Measurements from ENCODE around the gene KRR1.
"Not testable (repeated sequence)": the region's sequence is repeated elsewhere in the genome, so short reads cannot be mapped to it uniquely, and the experiment has no call there.

The KRR1 gene

DNA sequence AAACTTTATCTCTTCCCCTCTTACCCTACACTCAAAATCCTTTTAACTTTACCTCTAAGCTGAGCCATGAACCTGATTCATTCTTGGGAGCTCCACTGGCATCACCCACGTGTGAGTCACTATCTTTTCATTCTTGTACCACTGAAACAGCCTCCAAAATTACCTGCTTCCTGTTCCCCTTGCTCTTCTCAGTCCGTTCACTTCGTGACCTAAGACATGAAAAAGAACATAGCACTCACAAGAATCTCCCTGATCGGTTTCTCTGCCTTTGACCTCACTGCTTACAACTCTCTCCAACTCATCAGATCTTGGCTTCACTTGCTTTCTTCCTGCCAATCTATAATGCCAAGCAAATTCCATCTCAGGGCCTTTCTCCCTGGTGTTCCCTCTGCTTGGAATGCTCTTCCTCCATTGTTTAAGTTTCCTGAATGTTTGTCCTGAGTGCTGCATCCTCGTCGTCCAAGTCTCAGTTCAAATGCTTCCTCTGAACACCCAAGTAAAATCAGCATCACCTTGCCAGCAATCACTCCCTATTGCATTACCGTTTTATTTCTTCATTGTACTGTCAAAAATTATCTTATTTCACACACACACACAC is 21.7 kb downstream of the KRR1 start:
- H3K4me3 Mint-ChIP-seq, result peak overlapping the region; percentile 37
- H3K9me3 Mint-ChIP-seq, result no peaks in the 10 kb centered on the region
- no peaks in the 10 kb centered on the region for H3K27me3 Mint-ChIP-seq
- H3K36me3 Mint-ChIP-seq, result peaks cover 6% of the 10 kb centered on the region
- peak overlapping the region; percentile 75 for H3K27ac Mint-ChIP-seq
- H3K4me1 Mint-ChIP-seq, result peaks cover 44% of the 10 kb centered on the region

DNA sequence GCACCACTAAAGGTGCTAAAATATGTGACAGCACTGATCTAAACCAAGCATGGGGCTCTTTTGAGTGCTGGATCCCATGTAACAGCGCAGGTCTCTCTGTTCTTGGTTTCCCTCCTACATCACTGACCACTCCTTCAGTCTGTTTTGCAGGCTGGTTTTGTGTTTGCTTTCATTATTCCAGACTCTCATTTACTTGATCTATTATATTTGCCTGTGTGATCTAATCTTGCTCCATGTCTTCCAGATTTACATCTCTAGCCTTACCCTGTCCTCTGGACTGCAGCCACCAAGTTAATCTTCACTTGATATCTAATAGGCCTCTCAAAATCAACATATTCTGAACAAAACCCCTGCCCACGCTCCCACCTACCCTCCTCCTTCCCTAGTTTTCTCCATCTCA is 22.2 kb downstream of the KRR1 start:
- H3K27ac Mint-ChIP-seq, result peak overlapping the region; percentile 75
- peaks cover 49% of the 10 kb centered on the region for H3K4me1 Mint-ChIP-seq
- H3K4me3 Mint-ChIP-seq, result peak overlapping the region; percentile 37
- H3K27me3 Mint-ChIP-seq, result no peaks in the 10 kb centered on the region
- H3K36me3 Mint-ChIP-seq, result peaks cover 5% of the 10 kb centered on the region
- H3K9me3 Mint-ChIP-seq, result no peaks in the 10 kb centered on the region

DNA sequence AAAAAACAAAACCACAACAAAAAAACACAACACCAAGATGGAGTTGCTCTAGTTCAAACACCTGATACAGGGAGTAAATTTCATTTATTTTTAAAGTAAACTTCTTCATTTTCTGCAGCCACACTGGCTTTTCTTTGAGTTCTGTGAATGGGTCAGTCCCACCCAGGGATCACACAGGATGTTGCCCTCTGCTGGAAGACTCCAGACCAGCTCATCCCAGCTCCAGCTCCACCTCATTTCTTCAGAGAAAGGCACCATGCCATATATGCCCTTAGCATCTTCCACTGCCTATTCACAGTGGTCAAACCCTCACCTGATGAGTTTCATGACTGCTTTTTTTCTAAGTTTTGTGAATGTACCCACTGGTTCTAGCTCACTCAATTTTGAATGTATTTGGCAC is 22.9 kb downstream of the KRR1 start:
- Mint-ChIP-seq H3K9me3 (no peaks in the 10 kb centered on the region), H3K4me3 (no peak overlapping the region), H3K27ac (peak overlapping the region; percentile 77), H3K4me1 (peaks cover 50% of the 10 kb centered on the region), H3K27me3 (no peaks in the 10 kb centered on the region), H3K36me3 (peaks cover 5% of the 10 kb centered on the region)

DNA sequence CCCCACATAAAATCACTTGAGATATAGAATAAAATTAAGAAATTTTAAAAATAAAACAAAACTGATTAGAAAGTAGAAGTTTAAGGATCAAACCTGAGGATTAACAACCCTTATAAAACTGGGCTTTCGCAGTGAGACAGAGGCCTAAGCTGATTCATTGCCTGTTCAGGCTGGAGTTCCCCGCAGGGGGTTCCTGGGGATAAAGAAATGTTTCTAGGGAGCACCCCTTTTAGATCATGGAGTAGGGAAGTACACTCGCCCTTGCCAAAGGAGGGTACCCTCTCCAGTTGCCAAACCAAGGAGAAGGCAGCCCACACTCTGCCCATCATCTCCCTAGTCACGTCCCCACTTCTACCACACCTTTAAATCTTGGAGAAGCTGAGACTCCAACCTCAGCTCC is 24.1 kb downstream of the KRR1 start:
- Mint-ChIP-seq H3K27ac (no peak overlapping the region), H3K4me3 (no peak overlapping the region), H3K9me3 (no peaks in the 10 kb centered on the region), H3K27me3 (no peaks in the 10 kb centered on the region), H3K4me1 (peaks cover 61% of the 10 kb centered on the region), H3K36me3 (peaks cover 8% of the 10 kb centered on the region)

DNA sequence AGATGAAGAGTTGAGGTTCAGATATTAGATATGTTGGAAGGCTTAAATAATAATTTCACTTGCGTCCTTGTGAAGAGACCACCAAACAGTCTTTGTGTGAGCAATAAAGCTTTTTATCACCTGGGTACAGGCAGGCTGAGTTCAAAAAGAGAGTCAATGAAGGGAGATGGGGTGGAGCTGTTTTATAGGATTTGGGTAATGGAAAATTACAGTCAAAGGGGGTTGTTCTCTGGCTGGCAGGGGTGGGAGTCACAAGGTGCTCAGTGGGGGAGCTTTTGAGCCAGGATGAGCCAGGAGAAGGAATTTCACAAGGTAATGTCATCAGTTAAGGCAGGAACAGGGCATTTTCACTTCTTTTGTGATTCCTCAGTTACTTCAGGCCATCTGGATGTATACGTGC is 27.0 kb downstream of the KRR1 start:
- H3K4me3 Mint-ChIP-seq, result peak overlapping the region; percentile 43
- H3K9me3 Mint-ChIP-seq, H3K27me3 Mint-ChIP-seq, H3K36me3 Mint-ChIP-seq: not testable (repeated sequence)
- H3K27ac Mint-ChIP-seq, result peak overlapping the region; percentile 38
- peaks cover 80% of the 10 kb centered on the region for H3K4me1 Mint-ChIP-seq

DNA sequence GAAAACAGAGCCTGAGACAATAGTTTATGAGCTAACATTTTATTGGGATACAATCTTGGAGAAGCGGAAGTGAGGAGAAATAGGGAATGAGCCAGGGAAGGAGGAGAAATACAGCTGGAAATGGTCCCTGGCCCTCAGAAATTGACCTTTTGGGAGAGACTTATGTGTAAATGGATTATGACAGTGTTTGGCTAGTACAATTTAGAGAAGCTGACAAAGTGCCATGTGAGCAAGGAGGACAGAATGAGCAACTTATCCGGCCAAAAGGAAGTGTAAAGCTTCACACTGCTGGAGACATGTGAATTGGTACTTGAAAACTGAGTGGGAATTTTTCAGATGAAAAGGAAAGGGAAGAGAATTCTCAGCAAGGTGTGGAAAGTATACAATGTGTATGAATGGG is 28.0 kb downstream of the KRR1 start:
- no peaks in the 10 kb centered on the region for H3K27me3 Mint-ChIP-seq
- H3K9me3 Mint-ChIP-seq, result no peaks in the 10 kb centered on the region
- H3K4me1 Mint-ChIP-seq, result peaks cover 83% of the 10 kb centered on the region
- H3K27ac Mint-ChIP-seq, result peak overlapping the region; percentile 87
- peak overlapping the region; percentile 76 for H3K4me3 Mint-ChIP-seq
- peaks cover 5% of the 10 kb centered on the region for H3K36me3 Mint-ChIP-seq

DNA sequence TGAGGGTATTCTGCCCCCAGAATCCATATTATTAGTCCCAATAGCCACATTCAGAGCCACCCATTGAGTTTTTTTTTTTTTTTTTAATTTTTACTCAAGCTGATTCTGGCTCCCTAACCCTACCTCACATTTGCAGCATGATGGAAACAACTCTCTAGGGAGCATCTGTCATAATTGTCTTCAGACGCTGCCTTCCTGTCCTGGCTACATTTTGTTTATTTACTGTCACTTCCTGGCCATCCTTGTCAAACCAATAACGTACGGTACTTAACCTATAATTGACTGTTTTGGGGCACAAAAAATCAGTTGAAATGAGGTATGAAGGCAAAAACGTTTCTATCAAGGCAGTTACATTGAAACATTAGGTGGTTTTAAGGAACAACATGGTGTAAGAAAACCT is 28.8 kb downstream of the KRR1 start:
- Mint-ChIP-seq H3K9me3 (no peaks in the 10 kb centered on the region), H3K4me1 (peaks cover 90% of the 10 kb centered on the region), H3K36me3 (peaks cover 5% of the 10 kb centered on the region), H3K27me3 (no peaks in the 10 kb centered on the region), H3K4me3 (peak overlapping the region; percentile 76), H3K27ac (peak overlapping the region; percentile 25)

DNA sequence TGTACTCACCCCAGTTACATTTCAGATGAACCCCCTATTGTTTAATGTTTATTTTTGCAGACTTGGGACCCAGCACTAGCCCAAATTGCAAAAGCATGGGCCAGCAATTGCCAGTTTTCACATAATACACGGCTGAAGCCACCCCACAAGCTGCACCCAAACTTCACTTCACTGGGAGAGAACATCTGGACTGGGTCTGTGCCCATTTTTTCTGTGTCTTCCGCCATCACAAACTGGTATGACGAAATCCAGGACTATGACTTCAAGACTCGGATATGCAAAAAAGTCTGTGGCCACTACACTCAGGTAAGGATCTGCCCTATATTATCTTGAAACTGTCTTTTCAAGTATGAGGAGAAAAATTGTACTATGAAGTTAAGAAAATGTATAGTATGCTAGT is 29.6 kb downstream of the KRR1 start:
- Mint-ChIP-seq H3K27ac (peak overlapping the region; percentile 90), H3K9me3 (no peaks in the 10 kb centered on the region), H3K27me3 (no peaks in the 10 kb centered on the region), H3K36me3 (peaks cover 4% of the 10 kb centered on the region), H3K4me1 (peaks cover 93% of the 10 kb centered on the region), H3K4me3 (peak overlapping the region; percentile 76)

DNA sequence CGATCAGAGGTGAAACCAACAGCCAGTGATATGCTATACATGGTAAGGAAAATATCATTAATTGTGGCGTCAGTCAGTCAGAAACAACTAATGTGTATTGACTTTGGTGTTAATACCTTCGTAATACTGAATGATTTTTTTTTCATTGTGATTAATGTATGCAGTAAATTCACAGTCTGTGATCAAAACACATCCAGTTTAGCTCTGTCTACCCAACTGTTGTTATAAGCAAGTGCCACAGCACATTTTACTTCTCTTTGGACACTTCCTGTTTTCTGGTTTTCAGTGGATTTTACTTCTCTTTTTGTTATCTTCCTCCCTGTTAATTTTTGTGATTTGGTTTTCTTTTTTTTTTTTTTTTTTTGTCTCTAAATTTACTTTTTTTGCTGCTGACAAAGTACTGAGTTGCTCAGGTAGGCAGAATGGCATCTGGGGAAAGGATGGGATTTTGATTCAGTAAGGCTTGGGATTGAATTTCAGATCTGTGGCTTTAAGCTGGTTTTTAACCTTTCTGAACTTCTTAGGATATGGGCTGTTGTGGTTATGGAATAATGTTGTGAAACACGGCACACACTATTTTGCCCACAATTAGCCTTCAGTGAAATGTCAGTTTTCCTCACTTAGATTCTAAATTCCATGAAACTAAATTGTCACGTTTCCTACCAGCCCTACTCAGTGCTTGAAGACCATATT is 30.2 kb downstream of the KRR1 start:
- H3K27me3 Mint-ChIP-seq, result no peaks in the 10 kb centered on the region
- H3K9me3 Mint-ChIP-seq, result no peaks in the 10 kb centered on the region
- peak overlapping the region; percentile 76 for H3K4me3 Mint-ChIP-seq
- H3K36me3 Mint-ChIP-seq, result peaks cover 4% of the 10 kb centered on the region
- peak overlapping the region; percentile 90 for H3K27ac Mint-ChIP-seq
- peaks cover 90% of the 10 kb centered on the region for H3K4me1 Mint-ChIP-seq

DNA sequence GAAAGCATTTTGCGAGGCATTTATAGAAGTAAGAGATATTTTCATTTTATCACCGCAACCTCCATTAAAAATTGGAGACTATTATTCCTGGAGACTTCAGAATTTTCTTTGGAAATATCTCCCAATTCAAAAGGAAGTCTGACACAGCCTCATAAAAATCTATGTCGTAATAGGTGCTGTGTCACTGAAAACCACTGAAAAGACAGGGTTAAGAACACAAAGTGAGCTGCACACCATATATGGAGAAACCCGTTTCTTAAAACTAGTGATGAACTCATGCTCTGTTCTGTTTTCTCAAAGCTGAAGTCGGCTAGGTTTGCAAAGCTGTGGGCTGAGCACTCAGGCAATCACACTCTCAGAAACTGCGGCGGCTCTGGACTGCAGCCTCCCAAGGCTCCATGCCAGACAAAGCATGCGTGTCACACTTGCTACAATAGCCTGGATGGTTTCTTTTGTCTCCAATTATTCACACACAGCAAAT is 30.9 kb downstream of the KRR1 start, which contains the start of gene GLIPR1:
GLIPR1 (plus strand) TSS at position 287 of the 481 bp plus-strand sequence; CDS start at position 413, 126 bp downstream.
- H3K9me3 Mint-ChIP-seq, result no peaks in the 10 kb centered on the region
- H3K27ac Mint-ChIP-seq, result peak within 1 kb of the TSS; percentile 90

DNA sequence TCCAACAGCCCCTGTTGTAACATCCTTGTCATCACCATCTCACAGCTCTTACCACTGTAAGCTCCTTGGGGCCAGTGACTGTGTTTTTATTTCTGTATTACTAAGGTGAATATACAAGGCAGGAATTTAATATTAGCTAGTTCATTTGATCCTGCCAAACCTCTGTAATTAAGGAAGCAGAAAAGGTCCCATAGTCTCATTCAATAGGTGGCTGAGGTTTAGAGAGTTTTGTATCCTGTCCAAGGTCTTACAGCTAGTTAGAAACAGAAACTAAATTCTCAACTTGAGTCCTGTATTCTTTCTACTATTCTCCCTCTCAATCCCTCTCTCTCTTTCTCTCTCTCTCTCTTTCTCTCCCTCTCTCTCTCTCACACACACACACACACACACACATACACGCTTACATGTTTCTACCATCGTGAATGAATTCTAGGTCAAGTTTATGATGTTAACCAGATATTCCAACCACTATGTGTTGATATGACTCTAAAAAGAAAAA is 31.4 kb downstream of the KRR1 start:
- peaks cover 86% of the 10 kb centered on the region for H3K4me1 Mint-ChIP-seq
- H3K9me3 Mint-ChIP-seq, result no peaks in the 10 kb centered on the region
- H3K27ac Mint-ChIP-seq, result peak overlapping the region; percentile 90
- H3K36me3 Mint-ChIP-seq, result peaks cover 4% of the 10 kb centered on the region
- H3K4me3 Mint-ChIP-seq, result peak overlapping the region; percentile 76
- no peaks in the 10 kb centered on the region for H3K27me3 Mint-ChIP-seq

More for the DNA sequence above, 30.9 kb downstream of the KRR1 start, which contains the start of gene GLIPR1:
- peaks cover 89% of the 10 kb centered on the region for H3K4me1 Mint-ChIP-seq
- peaks cover 4% of the 10 kb centered on the region for H3K36me3 Mint-ChIP-seq
- H3K27me3 Mint-ChIP-seq, result no peaks in the 10 kb centered on the region
- peak within 1 kb of the TSS; percentile 76 for H3K4me3 Mint-ChIP-seq

DNA sequence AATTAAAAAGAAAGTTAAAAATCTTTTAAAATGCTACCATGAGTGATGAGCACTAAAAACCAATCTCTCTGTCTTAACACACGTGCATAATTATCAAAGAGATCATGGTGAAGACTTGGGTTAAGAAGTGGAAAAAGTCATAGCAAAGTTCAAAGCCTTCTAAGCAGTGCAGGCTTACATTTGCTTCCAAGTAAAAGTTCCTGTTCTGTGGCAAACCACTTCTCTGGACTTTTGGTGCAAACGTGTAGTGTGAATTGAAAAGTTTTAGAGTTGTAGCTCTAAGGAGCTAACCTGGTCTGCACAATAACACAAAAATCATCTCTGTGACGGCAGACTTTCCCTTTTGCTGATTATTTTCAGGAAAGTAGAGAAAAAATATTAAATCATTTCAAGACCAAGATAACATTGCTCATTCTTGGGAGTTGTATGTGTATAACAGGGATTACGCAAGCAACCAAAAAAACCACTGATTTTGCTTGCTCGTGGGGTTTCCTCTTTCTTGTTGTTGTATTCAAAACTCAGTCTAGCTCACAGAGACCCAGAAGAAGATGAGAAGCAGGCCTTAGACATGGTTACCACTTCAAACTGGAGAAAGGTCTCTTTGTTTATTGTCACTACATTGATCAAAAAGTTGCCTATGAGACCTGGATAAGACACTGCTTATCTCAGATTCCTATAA is 33.2 kb downstream of the KRR1 start:
- Mint-ChIP-seq H3K27me3 (no peaks in the 10 kb centered on the region), H3K4me3 (no peak overlapping the region), H3K36me3 (peaks cover under 1% of the 10 kb centered on the region), H3K4me1 (peaks cover 68% of the 10 kb centered on the region), H3K27ac (peak overlapping the region; percentile 90), H3K9me3 (no peaks in the 10 kb centered on the region)

DNA sequence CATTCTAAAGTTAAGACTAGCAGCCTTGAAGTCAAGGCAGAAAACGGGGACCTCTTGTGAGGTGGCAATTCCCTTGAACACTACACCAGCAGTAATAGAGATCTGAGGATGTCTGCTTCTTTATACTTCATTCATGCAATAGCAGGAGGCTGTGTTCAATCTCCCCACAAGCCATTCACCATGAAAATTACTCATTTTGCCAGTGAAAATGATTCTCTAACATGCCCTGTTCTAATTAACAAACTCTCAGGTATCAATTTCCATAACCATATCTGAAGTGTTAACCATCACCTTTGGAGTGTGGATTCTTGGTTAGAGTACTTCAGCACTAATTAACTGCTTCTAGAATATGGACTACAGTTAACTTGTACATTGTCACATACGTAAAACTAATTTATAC is 34.3 kb downstream of the KRR1 start:
- H3K4me1 Mint-ChIP-seq, result peaks cover 57% of the 10 kb centered on the region
- H3K36me3 Mint-ChIP-seq, result no peaks in the 10 kb centered on the region
- peak overlapping the region; percentile 15 for H3K27ac Mint-ChIP-seq
- no peaks in the 10 kb centered on the region for H3K27me3 Mint-ChIP-seq
- H3K4me3 Mint-ChIP-seq, result no peak overlapping the region
- H3K9me3 Mint-ChIP-seq, result no peaks in the 10 kb centered on the region

DNA sequence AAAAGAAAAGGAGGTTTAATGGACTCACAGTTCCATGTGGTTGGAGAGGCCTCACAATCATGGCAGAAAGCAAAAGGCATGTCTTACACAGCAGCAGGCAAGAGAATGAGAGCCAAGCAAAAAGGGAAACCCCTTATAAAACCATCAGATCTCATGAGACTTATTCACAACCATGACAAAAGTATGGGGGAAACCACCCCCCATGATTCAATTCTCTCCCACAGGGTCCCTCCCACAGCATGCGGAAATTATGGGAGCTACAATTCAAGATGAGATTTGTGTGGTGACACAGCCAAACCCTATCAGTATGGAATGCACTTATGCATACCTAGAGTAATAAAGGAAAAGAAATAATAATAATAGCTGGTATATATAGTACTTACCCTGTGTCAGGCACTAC is 35.3 kb downstream of the KRR1 start:
- Mint-ChIP-seq H3K27ac (no peak overlapping the region), H3K4me3 (no peak overlapping the region), H3K36me3 (no peaks in the 10 kb centered on the region), H3K4me1 (peaks cover 46% of the 10 kb centered on the region), H3K9me3 (no peaks in the 10 kb centered on the region), H3K27me3 (no peaks in the 10 kb centered on the region)

DNA sequence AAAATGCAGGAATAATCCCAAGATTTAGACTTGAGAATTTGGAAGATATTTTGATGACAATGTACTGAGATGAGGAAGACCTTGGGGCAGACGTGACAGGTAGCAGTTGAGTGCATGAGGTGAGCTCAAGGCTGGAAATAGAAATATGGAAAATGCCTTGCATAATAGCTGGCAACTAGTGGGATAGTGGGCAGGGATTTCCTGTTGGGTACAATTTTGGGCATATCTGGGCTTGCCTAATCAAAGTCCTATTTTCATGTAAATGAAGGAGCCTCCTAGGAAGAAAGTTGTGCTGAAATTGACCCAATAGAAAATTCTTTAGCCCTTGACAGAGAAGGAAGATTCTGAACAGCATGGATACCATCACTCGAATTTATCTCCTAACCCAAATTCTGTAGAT is 37.3 kb downstream of the KRR1 start:
- H3K9me3 Mint-ChIP-seq, result no peaks in the 10 kb centered on the region
- H3K4me1 Mint-ChIP-seq, result peaks cover 29% of the 10 kb centered on the region
- no peak overlapping the region for H3K4me3 Mint-ChIP-seq
- H3K27me3 Mint-ChIP-seq, result no peaks in the 10 kb centered on the region
- no peaks in the 10 kb centered on the region for H3K36me3 Mint-ChIP-seq
- no peak overlapping the region for H3K27ac Mint-ChIP-seq
